Mesothelial cell of epicardium (in vitro differentiated cells): ENCODE data around the gene ITPRIPL1. TPM values are rescaled to one million over a fixed set of nuclear protein-coding genes. Genes with fewer than 3 reads are reported as not detected.
A peak's percentile ranks its signal among the peaks of the same experiment; 100 is the strongest.

Experiments used
- DNase-seq, 2 experiments: peaks; one replicate each; pipeline ENCODE4 v3.0.0; 2021; ENCODE audit warnings: low spot score in 2 of 2; ENCODE audit not compliant: unreplicated experiment in 2 of 2
- H3K27ac Mint-ChIP-seq: 2 replicates; pipeline ENCODE4 v1.8.0; 2021; ENCODE audit warnings: mixed read lengths
- H3K27me3 Mint-ChIP-seq: 2 replicates; pipeline ENCODE4 v1.8.0; 2021; ENCODE audit warnings: low read depth, mixed read lengths
- H3K36me3 Mint-ChIP-seq: 2 replicates; pipeline ENCODE4 v1.8.0; 2021; ENCODE audit warnings: mixed read lengths
- H3K4me1 Mint-ChIP-seq: 2 replicates; pipeline ENCODE4 v1.8.0; 2021; ENCODE audit warnings: mixed read lengths
- H3K4me3 Mint-ChIP-seq: 2 replicates; pipeline ENCODE4 v1.8.0; 2021; ENCODE audit warnings: mild to moderate bottlenecking, moderate library complexity, mixed read lengths
- H3K9me3 Mint-ChIP-seq: 2 replicates; pipeline ENCODE4 v1.8.0; 2021; ENCODE audit warnings: mixed read lengths
- CTCF ChIP-seq: fragments of 200-600 bp; sonication (generic); IDR thresholded peaks from one replicate; pipeline ENCODE4 v1.5.0; 2021; ENCODE audit warnings: antibody characterized with exemption; ENCODE audit not compliant: unreplicated experiment
- total RNA-seq: library from RNA; stranded (reverse); gene quantifications from 3 replicates; pipeline ENCODE4 v1.2.1, GENCODE V29; 2021

Gene ITPRIPL1
- total RNA-seq, 1 donor from 2014 or later, result 8.9 TPM

GRCh38 chr2:96306370-96306769 is 18.7 kb upstream of the ITPRIPL1 start:
- H3K4me3 Mint-ChIP-seq, result peak overlapping the region; percentile 99
- H3K36me3 Mint-ChIP-seq, result peaks cover 25% of the 10 kb centered on the region
- TF ChIP-seq CTCF, result no peak
- DNase-seq, result no peak
- no peaks in the 10 kb centered on the region for H3K9me3 Mint-ChIP-seq
- H3K4me1 Mint-ChIP-seq, result peaks cover 27% of the 10 kb centered on the region
- H3K27ac Mint-ChIP-seq, result peak overlapping the region; percentile 98
- peaks cover 4% of the 10 kb centered on the region for H3K27me3 Mint-ChIP-seq

- Mint-ChIP-seq H3K4me3 (no peak overlapping the region), H3K4me1 (peaks cover 23% of the 10 kb centered on the region), H3K9me3 (no peaks in the 10 kb centered on the region), H3K27ac (no peak overlapping the region), H3K27me3 (peaks cover 13% of the 10 kb centered on the region), H3K36me3 (peaks cover 9% of the 10 kb centered on the region)
- DNase-seq, result no peak
- no peak for TF ChIP-seq CTCF
Observed at GRCh38 chr2:96308248-96308647, 16.9 kb upstream of the ITPRIPL1 start.

- TF ChIP-seq CTCF, result no peak
- Mint-ChIP-seq H3K27me3 (peaks cover 49% of the 10 kb centered on the region), H3K27ac (no peak overlapping the region), H3K4me3 (no peak overlapping the region), H3K9me3 (no peaks in the 10 kb centered on the region), H3K36me3 (no peaks in the 10 kb centered on the region), H3K4me1 (no peaks in the 10 kb centered on the region)
- no peak for DNase-seq
Observed at GRCh38 chr2:96315005-96315399, 10.1 kb upstream of the ITPRIPL1 start.

GRCh38 chr2:96315400-96316071 is 9.6 kb upstream of the ITPRIPL1 start:
- Mint-ChIP-seq H3K36me3 (no peaks in the 10 kb centered on the region), H3K9me3 (no peaks in the 10 kb centered on the region), H3K27me3 (peaks cover 52% of the 10 kb centered on the region), H3K4me1 (no peaks in the 10 kb centered on the region), H3K4me3 (no peak overlapping the region), H3K27ac (no peak overlapping the region)
- TF ChIP-seq CTCF, result no peak
- DNase-seq, result no peak

GRCh38 chr2:96316999-96317398 is 8.1 kb upstream of the ITPRIPL1 start:
- DNase-seq, result no peak
- Mint-ChIP-seq H3K27ac (no peak overlapping the region), H3K9me3 (no peaks in the 10 kb centered on the region), H3K4me3 (no peak overlapping the region), H3K27me3 (peaks cover 59% of the 10 kb centered on the region), H3K4me1 (peaks cover 6% of the 10 kb centered on the region), H3K36me3 (no peaks in the 10 kb centered on the region)
- no peak for TF ChIP-seq CTCF
